Ectodermal cell (in vitro differentiated cells): Measurements from ENCODE around the gene FTO.

Experiments
- H3K27ac ChIP-seq: 2 replicates; pipeline ENCODE4 v1.7.0; 2013; ENCODE audit warnings: mild to moderate bottlenecking, low read depth, low read length; ENCODE audit not compliant: insufficient read depth, poor library complexity, severe bottlenecking
- H3K27me3 ChIP-seq: 2 replicates; pipeline ENCODE4 v1.7.0; 2013; ENCODE audit warnings: mild to moderate bottlenecking, low read length; ENCODE audit not compliant: insufficient read depth, control insufficient read depth, poor library complexity, severe bottlenecking
- H3K36me3 ChIP-seq: one replicate; pipeline ENCODE4 v1.7.0; 2013; ENCODE audit warnings: low read length; ENCODE audit not compliant: control insufficient read depth, insufficient read depth
- H3K4me1 ChIP-seq: one replicate; pipeline ENCODE4 v1.7.0; 2013; ENCODE audit warnings: low read length; ENCODE audit not compliant: control insufficient read depth, insufficient read depth
- H3K4me3 ChIP-seq: 2 replicates; pipeline ENCODE4 v1.7.0; 2013; ENCODE audit warnings: low read depth, low read length, control low read depth; ENCODE audit not compliant: insufficient read depth
- H3K9me3 ChIP-seq: 2 replicates; pipeline ENCODE4 v1.7.0; 2013; ENCODE audit warnings: mild to moderate bottlenecking, low read length, moderate library complexity; ENCODE audit not compliant: control insufficient read depth
- WGBS, 2 experiments: methylation state at CpG; one replicate each; pipeline ENCODE4 v1.1.7; 2013; ENCODE audit warnings: missing lambda C conversion rate in 2 of 2; 5-methylcytosine and 5-hydroxymethylcytosine counted together

The FTO gene

DNA sequence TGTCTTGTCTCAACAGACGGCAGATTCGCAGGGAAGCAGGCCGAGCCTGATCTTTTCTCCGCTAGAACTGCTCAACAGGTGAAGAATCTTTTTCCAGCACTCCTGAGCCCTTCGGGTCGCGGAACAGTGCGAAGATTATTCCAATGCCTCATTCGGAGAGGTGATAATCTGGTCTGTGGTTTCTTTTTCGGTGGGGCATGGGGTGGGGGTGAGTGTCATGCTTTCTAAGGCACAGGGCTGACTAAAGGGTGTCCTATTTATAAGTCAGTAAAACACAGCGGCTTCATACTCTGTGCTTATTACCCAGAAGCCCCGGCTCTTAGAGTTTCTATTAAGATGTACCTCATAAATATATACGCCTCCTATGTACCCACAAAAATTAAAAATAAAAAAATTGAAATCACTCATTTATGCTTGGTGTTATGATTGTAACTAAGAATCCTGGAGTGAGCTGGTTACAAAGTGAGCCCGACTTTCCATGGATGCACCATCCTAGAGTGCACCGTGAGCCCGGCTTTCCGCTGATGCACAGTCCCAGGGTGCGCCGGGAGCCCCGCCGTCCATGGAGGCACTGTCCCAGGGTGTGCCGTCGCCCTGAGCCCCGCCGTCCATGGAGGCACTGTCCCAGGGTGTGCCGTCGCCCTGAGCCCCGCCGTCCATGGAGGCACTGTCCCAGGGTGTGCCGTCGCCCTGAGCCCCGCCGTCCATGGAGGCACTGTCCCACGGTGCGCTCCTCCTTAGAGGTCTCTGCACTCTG is 417.8 kb downstream of the FTO start:
- WGBS, 2 experiments, result 95 to 96% methylated on average over 34 to 35 of the region's 35 CpGs
- Histone ChIP-seq H3K27me3 (no peaks in the 10 kb centered on the region), H3K27ac (no peak overlapping the region), H3K9me3 (no peaks in the 10 kb centered on the region), H3K4me3 (no peak overlapping the region), H3K4me1 (no peaks in the 10 kb centered on the region), H3K36me3 (no peaks in the 10 kb centered on the region)

DNA sequence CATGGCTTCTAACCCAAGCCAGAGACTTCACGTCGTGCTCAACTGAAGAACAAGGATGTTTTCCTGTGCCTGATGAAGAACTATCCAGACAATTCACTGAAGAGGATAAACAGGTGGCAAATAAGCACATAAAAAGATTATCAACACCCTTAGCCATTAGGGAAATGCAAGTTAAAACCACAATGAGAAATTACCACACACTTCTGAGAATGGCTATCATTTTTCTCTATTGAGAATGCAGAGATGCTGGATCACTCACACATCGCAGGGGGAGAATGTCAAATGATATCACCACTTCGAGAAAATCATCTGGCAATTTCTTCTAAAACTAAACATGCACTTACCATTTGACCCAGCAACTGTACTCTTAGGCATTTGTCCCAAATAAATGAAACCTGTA is 419.8 kb downstream of the FTO start:
- no peaks in the 10 kb centered on the region for H3K27me3 ChIP-seq
- no peaks in the 10 kb centered on the region for H3K4me1 ChIP-seq
- H3K27ac ChIP-seq, result no peak overlapping the region
- H3K36me3 ChIP-seq, result no peaks in the 10 kb centered on the region
- no peaks in the 10 kb centered on the region for H3K9me3 ChIP-seq
- WGBS, 2 experiments, result 88 to 91% methylated on average over 4 of the region's 4 CpGs
- H3K4me3 ChIP-seq, result no peak overlapping the region

DNA sequence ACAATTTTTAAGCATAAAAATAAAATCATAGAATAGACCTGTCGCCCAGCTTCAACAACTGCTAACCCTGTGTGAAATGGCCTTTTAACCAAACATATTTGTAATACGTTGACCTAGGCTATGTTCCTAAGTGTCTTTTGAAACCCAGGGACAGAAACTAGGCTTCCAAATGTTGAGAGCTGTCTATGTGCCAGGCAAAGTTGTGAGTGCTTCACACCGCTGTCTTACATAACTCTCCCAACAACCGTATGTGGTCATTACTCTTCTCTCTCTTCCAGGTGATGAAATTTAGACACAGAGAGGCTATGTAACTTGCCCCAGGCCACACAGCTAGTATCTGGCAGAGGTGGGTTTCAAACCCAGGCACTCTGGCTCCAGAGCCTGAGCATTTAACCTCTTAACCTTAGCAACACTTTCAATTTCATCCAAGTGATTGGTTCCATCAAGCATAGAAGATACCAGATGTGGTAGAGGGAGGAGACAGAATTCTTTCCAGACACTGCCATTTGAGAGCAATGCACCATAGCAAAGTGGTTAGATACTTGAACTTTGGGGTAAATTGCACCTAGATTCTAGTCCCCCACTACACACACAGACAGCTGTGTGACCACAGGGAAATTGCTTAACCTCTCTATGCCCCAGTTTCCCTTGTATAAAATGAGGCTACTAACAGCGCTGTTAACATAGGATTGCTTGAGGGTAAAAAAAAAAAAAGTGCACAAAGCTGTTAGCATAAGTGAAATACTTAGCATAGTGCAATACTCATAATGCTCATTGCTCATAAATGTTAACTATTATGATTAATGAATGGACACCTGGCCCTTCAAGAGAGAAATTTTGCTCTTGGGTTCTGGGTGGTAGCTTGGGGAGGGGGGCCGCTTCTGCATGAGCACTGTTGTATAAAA is 422.0 kb downstream of the FTO start:
- Histone ChIP-seq H3K4me3 (no peak overlapping the region), H3K9me3 (no peaks in the 10 kb centered on the region), H3K4me1 (no peaks in the 10 kb centered on the region), H3K36me3 (no peaks in the 10 kb centered on the region), H3K27ac (no peak overlapping the region), H3K27me3 (no peaks in the 10 kb centered on the region)
- WGBS, 2 experiments, result 89 to 96% methylated on average over 6 of the region's 6 CpGs

- H3K9me3 ChIP-seq, result no peaks in the 10 kb centered on the region
- no peaks in the 10 kb centered on the region for H3K27me3 ChIP-seq
- no peak overlapping the region for H3K4me3 ChIP-seq
- WGBS, 2 experiments, result 91 to 94% methylated on average over 4 of the region's 4 CpGs
- H3K36me3 ChIP-seq, result no peaks in the 10 kb centered on the region
- no peaks in the 10 kb centered on the region for H3K4me1 ChIP-seq
- H3K27ac ChIP-seq, result no peak overlapping the region
Observed at GRCh38 chr16:54126907-54127306, 423.0 kb downstream of the FTO start.

GRCh38 chr16:54128629-54129234 is 424.8 kb downstream of the FTO start:
- H3K9me3 ChIP-seq, result no peaks in the 10 kb centered on the region
- no peak overlapping the region for H3K4me3 ChIP-seq
- no peaks in the 10 kb centered on the region for H3K36me3 ChIP-seq
- no peaks in the 10 kb centered on the region for H3K27me3 ChIP-seq
- WGBS, 2 experiments, result 89 to 95% methylated on average over 4 to 5 of the region's 5 CpGs
- H3K27ac ChIP-seq, result no peak overlapping the region
- no peaks in the 10 kb centered on the region for H3K4me1 ChIP-seq

GRCh38 chr16:54129810-54130209 is 425.9 kb downstream of the FTO start:
- no peaks in the 10 kb centered on the region for H3K36me3 ChIP-seq
- H3K4me3 ChIP-seq, result no peak overlapping the region
- no peaks in the 10 kb centered on the region for H3K4me1 ChIP-seq
- no peaks in the 10 kb centered on the region for H3K9me3 ChIP-seq
- H3K27ac ChIP-seq, result no peak overlapping the region
- no peaks in the 10 kb centered on the region for H3K27me3 ChIP-seq

DNA sequence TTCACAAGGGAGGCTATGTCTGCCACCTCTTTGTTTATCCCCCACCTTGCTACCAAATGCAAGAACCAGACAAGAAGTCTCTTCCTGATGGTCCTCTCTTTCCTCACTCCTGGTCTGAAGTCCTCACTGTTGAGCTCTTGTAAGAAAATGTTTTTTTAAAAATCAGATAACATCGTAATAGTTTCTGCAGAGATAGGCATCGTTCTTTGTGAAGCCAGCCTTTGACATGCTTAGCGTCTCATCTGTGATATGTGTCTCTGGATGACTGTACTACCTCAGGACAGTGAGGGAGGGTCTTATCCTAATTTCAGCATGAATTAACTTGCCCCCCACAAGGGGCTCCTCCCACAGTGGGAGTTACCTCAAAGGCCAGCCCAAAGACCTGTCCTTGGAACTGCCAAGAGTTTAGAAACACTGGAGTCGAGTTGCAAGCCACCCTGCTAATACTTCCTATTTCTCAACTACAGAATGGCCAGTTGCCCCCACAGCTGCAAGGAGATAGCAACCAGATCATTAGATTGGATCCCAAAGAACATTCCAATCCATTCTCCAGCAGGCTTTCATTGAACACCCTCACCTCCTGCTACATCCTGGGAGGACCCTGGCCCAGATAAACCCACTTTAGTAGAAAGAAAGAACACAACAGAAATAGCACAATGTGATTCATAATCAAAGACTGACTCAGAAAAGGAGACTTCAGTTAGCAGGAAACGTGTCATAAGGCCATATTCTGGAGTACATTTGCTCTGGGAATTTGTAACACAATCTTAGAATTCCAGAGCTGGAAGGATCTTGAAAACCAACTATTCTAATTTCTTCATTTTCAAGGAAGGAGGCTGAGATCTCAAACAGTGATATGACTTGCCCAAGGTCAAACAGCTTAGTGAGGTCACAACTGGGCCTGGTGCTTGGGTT is 431.7 kb downstream of the FTO start:
- no peak overlapping the region for H3K27ac ChIP-seq
- 91 to 93% methylated on average over 5 of the region's 5 CpGs for WGBS, 2 experiments
- no peaks in the 10 kb centered on the region for H3K27me3 ChIP-seq
- H3K9me3 ChIP-seq, result no peaks in the 10 kb centered on the region
- no peak overlapping the region for H3K4me3 ChIP-seq
- no peaks in the 10 kb centered on the region for H3K4me1 ChIP-seq
- no peaks in the 10 kb centered on the region for H3K36me3 ChIP-seq

GRCh38 chr16:54136276-54136625 is 432.3 kb downstream of the FTO start:
- 89% methylated on average over 2 of the region's 2 CpGs for WGBS, 2 experiments
- H3K36me3 ChIP-seq, result no peaks in the 10 kb centered on the region
- no peaks in the 10 kb centered on the region for H3K27me3 ChIP-seq
- no peaks in the 10 kb centered on the region for H3K9me3 ChIP-seq
- H3K27ac ChIP-seq, result no peak overlapping the region
- H3K4me3 ChIP-seq, result no peak overlapping the region
- no peaks in the 10 kb centered on the region for H3K4me1 ChIP-seq

- Histone ChIP-seq H3K4me3 (no peak overlapping the region), H3K4me1 (no peaks in the 10 kb centered on the region), H3K36me3 (no peaks in the 10 kb centered on the region), H3K27me3 (no peaks in the 10 kb centered on the region), H3K9me3 (no peaks in the 10 kb centered on the region), H3K27ac (no peak overlapping the region)
- WGBS, 2 experiments, result 86 to 91% methylated on average over 4 of the region's 4 CpGs
Observed at GRCh38 chr16:54140057-54140787, 436.3 kb downstream of the FTO start.
